SK-N-SH treated with all-trans-retinoic acid at 6 μM for 48 hours (cell line): ENCODE measurements around the gene NEURL1B.
"Not testable (repeated sequence)": the region's sequence is repeated elsewhere in the genome, so short reads cannot be mapped to it uniquely, and the experiment has no call there.

ENCODE experiments used
- ARNTL ChIP-seq: fragments of 450-650 bp; formaldehyde crosslinking; IDR thresholded peaks from 2 replicates; pipeline ENCODE4 v1.5.0; 2020; ENCODE audit warnings: low read depth, mild to moderate bottlenecking, moderate library complexity, borderline replicate concordance
- PPARA ChIP-seq: fragments of 250-450 bp; sonication (Bioruptor Pico); IDR thresholded peaks from 2 replicates; pipeline ENCODE4 v1.5.0; 2020; ENCODE audit warnings: mild to moderate bottlenecking, borderline replicate concordance
- TCF4 ChIP-seq: fragments of 250-450 bp; sonication (Bioruptor Pico); IDR thresholded peaks from 2 replicates; pipeline ENCODE4 v1.8.0; 2021; ENCODE audit warnings: mild to moderate bottlenecking, moderate library complexity, borderline replicate concordance
- ZFP3 ChIP-seq: fragments of 250-450 bp; sonication (Bioruptor Pico); IDR thresholded peaks from 2 replicates; pipeline ENCODE4 v1.5.0; 2020; ENCODE audit warnings: mild to moderate bottlenecking, moderate library complexity
- ZFP30 ChIP-seq: fragments of 450-650 bp; formaldehyde crosslinking; IDR thresholded peaks from 2 replicates; pipeline ENCODE4 v1.5.0; 2022; ENCODE audit warnings: mild to moderate bottlenecking, moderate library complexity
- ZNF565 ChIP-seq: fragments of 450-650 bp; formaldehyde crosslinking; conservative IDR thresholded peaks from 2 replicates; pipeline ENCODE4 v1.5.0; 2020; ENCODE audit warnings: low read depth, mild to moderate bottlenecking, moderate library complexity
- ZNF70 ChIP-seq: fragments of 450-650 bp; formaldehyde crosslinking; IDR thresholded peaks from 2 replicates; pipeline ENCODE4 v1.5.0; 2020; ENCODE audit warnings: mild to moderate bottlenecking, moderate library complexity
- TF ChIP-seq, protein P1 (sequence below): fragments of 250-450 bp; sonication (Bioruptor Pico); IDR thresholded peaks from 2 replicates; pipeline ENCODE4 v1.8.0; 2020; ENCODE audit warnings: mild to moderate bottlenecking, moderate library complexity, borderline replicate concordance

DNA sequence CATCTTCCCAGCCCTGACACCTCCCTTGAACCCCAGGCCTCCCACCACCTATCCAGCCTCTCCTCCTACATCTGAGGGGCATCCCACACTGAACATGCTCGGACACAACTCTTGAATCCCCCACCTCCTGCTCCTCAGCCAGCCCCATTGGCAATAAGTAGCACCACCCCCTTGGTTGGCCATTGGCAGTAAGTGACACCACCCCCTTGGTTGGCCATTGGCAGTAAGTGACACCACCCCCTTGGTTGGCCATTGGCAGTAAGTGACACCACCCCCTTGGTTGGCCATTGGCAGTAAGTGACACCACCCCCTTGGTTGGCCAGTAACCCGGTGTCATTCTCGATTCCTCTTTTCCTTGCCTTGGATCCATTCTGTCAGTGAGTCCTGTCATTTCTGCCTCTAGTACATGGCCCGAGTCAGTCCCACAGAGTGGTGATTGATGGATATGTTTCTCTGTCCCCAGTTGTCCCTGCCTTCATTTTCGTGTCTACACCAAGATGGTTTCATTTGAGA lies 37.4 kb downstream of the NEURL1B start:
- TF ChIP-seq ZFP3; TCF4; ZFP30 (CRISPR knock-in tag); ZNF565 (CRISPR knock-in tag); ARNTL; PPARA (CRISPR knock-in tag); ZNF70 (CRISPR knock-in tag): not testable (repeated sequence)
- TF ChIP-seq, protein P1, sequence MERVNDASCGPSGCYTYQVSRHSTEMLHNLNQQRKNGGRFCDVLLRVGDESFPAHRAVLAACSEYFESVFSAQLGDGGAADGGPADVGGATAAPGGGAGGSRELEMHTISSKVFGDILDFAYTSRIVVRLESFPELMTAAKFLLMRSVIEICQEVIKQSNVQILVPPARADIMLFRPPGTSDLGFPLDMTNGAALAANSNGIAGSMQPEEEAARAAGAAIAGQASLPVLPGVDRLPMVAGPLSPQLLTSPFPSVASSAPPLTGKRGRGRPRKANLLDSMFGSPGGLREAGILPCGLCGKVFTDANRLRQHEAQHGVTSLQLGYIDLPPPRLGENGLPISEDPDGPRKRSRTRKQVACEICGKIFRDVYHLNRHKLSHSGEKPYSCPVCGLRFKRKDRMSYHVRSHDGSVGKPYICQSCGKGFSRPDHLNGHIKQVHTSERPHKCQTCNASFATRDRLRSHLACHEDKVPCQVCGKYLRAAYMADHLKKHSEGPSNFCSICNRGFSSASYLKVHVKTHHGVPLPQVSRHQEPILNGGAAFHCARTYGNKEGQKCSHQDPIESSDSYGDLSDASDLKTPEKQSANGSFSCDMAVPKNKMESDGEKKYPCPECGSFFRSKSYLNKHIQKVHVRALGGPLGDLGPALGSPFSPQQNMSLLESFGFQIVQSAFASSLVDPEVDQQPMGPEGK = not testable (repeated sequence)
